Measurements from ENCODE around the gene ST6GALNAC2.

ST6GALNAC2 gene

GRCh38 chr17:76599694-76600460 is 14.2 kb upstream of the ST6GALNAC2 start:
- DNase-seq = no peak

- DNase-seq = no peak
These were observed 12.4 kb upstream of the ST6GALNAC2 start for GRCh38 chr17:76598004-76598439.

GRCh38 chr17:76597156-76598003 is 11.7 kb upstream of the ST6GALNAC2 start:
- DNase-seq = no peak

GRCh38 chr17:76594690-76595089 is 9.0 kb upstream of the ST6GALNAC2 start:
- DNase-seq = no peak

- no peak for DNase-seq
These were observed 8.3 kb upstream of the ST6GALNAC2 start for GRCh38 chr17:76593959-76594358.

- DNase-seq = no peak
These were observed 7.7 kb upstream of the ST6GALNAC2 start for GRCh38 chr17:76593384-76593826.

GRCh38 chr17:76588182-76588581 is 2.5 kb upstream of the ST6GALNAC2 start:
- DNase-seq = no peak

GRCh38 chr17:76586741-76587487 is 1.3 kb upstream of the ST6GALNAC2 start:
- DNase-seq = no peak

- no peak for DNase-seq
These were observed 519 bp downstream of the ST6GALNAC2 start for GRCh38 chr17:76585033-76585648.

GRCh38 chr17:76584427-76585032 is 1.1 kb downstream of the ST6GALNAC2 start:
- DNase-seq = no peak

GRCh38 chr17:76582660-76583059 is 3.0 kb downstream of the ST6GALNAC2 start:
- DNase-seq = no peak

- DNase-seq = no peak
These were observed 4.1 kb downstream of the ST6GALNAC2 start for GRCh38 chr17:76581515-76581914.

GRCh38 chr17:76579281-76579680 is 6.4 kb downstream of the ST6GALNAC2 start:
- DNase-seq = no peak

GRCh38 chr17:76578376-76578775 is 7.3 kb downstream of the ST6GALNAC2 start:
- DNase-seq = no peak

- no peak for DNase-seq
These were observed 7.8 kb downstream of the ST6GALNAC2 start for GRCh38 chr17:76577876-76578275.

GRCh38 chr17:76576189-76576588 is 9.5 kb downstream of the ST6GALNAC2 start:
- no peak for DNase-seq

- no peak for DNase-seq
These were observed 10.1 kb downstream of the ST6GALNAC2 start for GRCh38 chr17:76575570-76575969.

GRCh38 chr17:76574166-76574565 is 11.5 kb downstream of the ST6GALNAC2 start:
- DNase-seq = no peak

GRCh38 chr17:76573096-76573495 is 12.6 kb downstream of the ST6GALNAC2 start:
- DNase-seq = no peak

- no peak for DNase-seq
These were observed 13.3 kb downstream of the ST6GALNAC2 start for GRCh38 chr17:76572201-76572910.

GRCh38 chr17:76570877-76571471 is 14.7 kb downstream of the ST6GALNAC2 start:
- DNase-seq = no peak
